Liver (tissue), 9 donors: ENCODE data around the gene ERMP1. TPM values are rescaled to one million over a fixed set of nuclear protein-coding genes. Genes with fewer than 3 reads are reported as not detected.

Experiments
- DNase-seq: peaks from one replicate; pipeline ENCODE4 v3.0.0-alpha.2; 2017; ENCODE audit warnings: low spot score
- H3K27ac ChIP-seq, 2 donors: one replicate each; pipeline ENCODE4 v1.7.0; 2013; ENCODE audit warnings: inconsistent platforms in 2 of 2, low read length in 2 of 2, control low read depth in 1 of 2, low read depth in 1 of 2, mild to moderate bottlenecking in 1 of 2
- H3K27me3 ChIP-seq, 4 donors: one replicate each; pipeline versions ENCODE4 v1.6.1 to v1.7.0; 2013; ENCODE audit warnings: low read length in 3 of 4, inconsistent platforms in 1 of 4, mild to moderate bottlenecking in 1 of 4, moderate library complexity in 1 of 4; ENCODE audit not compliant: control insufficient read depth in 4 of 4, insufficient read depth in 4 of 4
- H3K36me3 ChIP-seq, 4 donors: one replicate each; pipeline versions ENCODE4 v1.6.1 to v1.7.0; 2013; ENCODE audit warnings: low read length in 3 of 4, mild to moderate bottlenecking in 3 of 4, low read depth in 1 of 4, moderate library complexity in 1 of 4; ENCODE audit not compliant: control insufficient read depth in 4 of 4, insufficient read depth in 3 of 4
- H3K4me1 ChIP-seq, 4 donors: one replicate each; pipeline versions ENCODE4 v1.6.1 to v1.7.0; 2013; ENCODE audit warnings: low read length in 3 of 4, mild to moderate bottlenecking in 3 of 4, moderate library complexity in 1 of 4; ENCODE audit not compliant: control insufficient read depth in 4 of 4, insufficient read depth in 4 of 4
- H3K4me3 ChIP-seq, 3 donors: one replicate each; pipeline versions ENCODE4 v1.6.1 to v1.7.0; 2013; ENCODE audit warnings: low read length in 3 of 3, control low read depth in 1 of 3, low read depth in 1 of 3, mild to moderate bottlenecking in 1 of 3
- H3K9ac ChIP-seq, 2 donors: one replicate each; pipeline ENCODE4 v1.7.0; 2013; ENCODE audit warnings: low read length in 2 of 2, mild to moderate bottlenecking in 2 of 2, moderate library complexity in 2 of 2, control low read depth in 1 of 2, low read depth in 1 of 2
- H3K9me3 ChIP-seq, 4 donors: one replicate each; pipeline versions ENCODE4 v1.6.1 to v1.7.0; 2013; ENCODE audit warnings: low read length in 3 of 4; ENCODE audit not compliant: control insufficient read depth in 4 of 4
- ATF3 ChIP-seq: IDR thresholded peaks from 2 replicates; pipeline ENCODE4 v1.6.1; 2016; ENCODE audit warnings: antibody characterized with exemption
- CTCF ChIP-seq: fragments of 150-350 bp; IDR thresholded peaks from 2 replicates; pipeline ENCODE4 v1.5.1; 2017; ENCODE audit warnings: improper control_type of control experiment, low read depth, low read length; ENCODE audit not compliant: missing input control
- EGR1 ChIP-seq, 2 donors: IDR thresholded peaks; 2 replicates each; pipeline ENCODE4 v1.6.1; 2016 to 2018; ENCODE audit warnings: antibody characterized with exemption in 2 of 2, low read depth in 2 of 2
- FOXA1 ChIP-seq: IDR thresholded peaks from 2 replicates; pipeline ENCODE4 v1.6.1; 2016; ENCODE audit warnings: antibody characterized with exemption
- FOXA2 ChIP-seq: IDR thresholded peaks from 2 replicates; pipeline ENCODE4 v1.6.1; 2016; ENCODE audit warnings: antibody characterized with exemption
- GABPA ChIP-seq, 2 donors: IDR thresholded peaks in 1 of 2; conservative IDR thresholded peaks in 1 of 2; 2 replicates each; pipeline ENCODE4 v1.6.1; 2016; ENCODE audit warnings: antibody characterized with exemption in 2 of 2, mild to moderate bottlenecking in 1 of 2, moderate library complexity in 1 of 2
- HNF4G ChIP-seq: IDR thresholded peaks from 2 replicates; pipeline ENCODE4 v1.6.1; 2016; ENCODE audit warnings: antibody characterized with exemption
- JUND ChIP-seq, 2 donors: IDR thresholded peaks; 2 replicates each; pipeline ENCODE4 v1.6.1; 2016; ENCODE audit warnings: antibody characterized with exemption in 2 of 2
- MAX ChIP-seq: IDR thresholded peaks from 2 replicates; pipeline ENCODE4 v1.6.1; 2016; ENCODE audit warnings: antibody characterized with exemption
- NR2F2 ChIP-seq: IDR thresholded peaks from 2 replicates; pipeline ENCODE4 v1.6.1; 2016; ENCODE audit warnings: antibody characterized with exemption
- RAD21 ChIP-seq, 2 donors: IDR thresholded peaks; 2 replicates each; pipeline ENCODE4 v1.6.1; 2016; ENCODE audit warnings: antibody characterized with exemption in 2 of 2, mild to moderate bottlenecking in 2 of 2
- REST ChIP-seq: IDR thresholded peaks from 2 replicates; pipeline ENCODE4 v1.6.1; 2016; ENCODE audit warnings: antibody characterized with exemption, mild to moderate bottlenecking
- RXRA ChIP-seq, 2 donors: IDR thresholded peaks; 2 replicates each; pipeline ENCODE4 v1.6.1; 2017 to 2018; ENCODE audit warnings: antibody characterized with exemption in 2 of 2, mild to moderate bottlenecking in 1 of 2
- TAF1 ChIP-seq: conservative IDR thresholded peaks from 2 replicates; pipeline ENCODE4 v1.6.1; 2016; ENCODE audit warnings: antibody characterized with exemption, mild to moderate bottlenecking
- ZBTB33 ChIP-seq: IDR thresholded peaks from 2 replicates; pipeline ENCODE4 v1.6.1; 2016; ENCODE audit warnings: antibody characterized with exemption
- WGBS: extraction: QIAGEN DNeasy Blood & Tissue Kit; methylation state at CpG from one replicate; pipeline ENCODE4 v1.1.7; 2013; 5-methylcytosine and 5-hydroxymethylcytosine counted together
- polyA plus RNA-seq, 2 donors: library from polyadenylated mRNA; stranded (reverse) in 1 of 2; unstranded in 1 of 2; fragments of 200-250 nt in 1 of 2; fragments of >200 nt in 1 of 2; fragmentation: Nextera tagmentation in 1 of 2; extraction: Ambion mirVana in 1 of 2; gene quantifications; one replicate each; pipeline versions ENCODE4 v1.2.1 to v1.2.3, GENCODE V29; 2013 to 2015
- total RNA-seq, 2 donors: library from RNA; depleted of rRNA; stranded (reverse); fragments of >200 nt; gene quantifications; one replicate each; pipeline ENCODE4 v1.2.3, GENCODE V29; 2014
- donor health status: healthy.
- donor health status: healthy.
- donor health status: healthy.
- donor health status: healthy.
- donor health status: healthy.

Gene ERMP1
- total and polyA plus RNA-seq, 4 donors, result 2.7 to 19.5 (median 9.6) TPM

- H3K4me1 ChIP-seq, result no peaks in the 10 kb centered on the region
- WGBS, result 96% methylated on average over 6 of the region's 6 CpGs
- H3K4me3 ChIP-seq, result no peak overlapping the region
- no peak for DNase-seq
- no peaks in the 10 kb centered on the region for H3K9me3 ChIP-seq
- TF ChIP-seq ATF3 (no peak), RAD21 (IDR thresholded peaks at IDR 0.05) (no peak), ZBTB33 (no peak), HNF4G (no peak), JUND (IDR thresholded peaks at IDR 0.05) (no peak), REST (no peak), GABPA (IDR thresholded peaks at IDR 0.05 in 1 of 2, conservative IDR thresholded peaks at IDR 0.05 in 1 of 2) (no peak), TAF1 (no peak), FOXA1 (no peak), CTCF (no peak), RXRA (IDR thresholded peaks at IDR 0.05) (no peak), FOXA2 (no peak), EGR1 (IDR thresholded peaks at IDR 0.05; ENCODE audit: low read depth in 2 of 2) (no peak), NR2F2 (no peak), MAX (no peak)
- no peak overlapping the region for H3K27ac ChIP-seq
- H3K36me3 ChIP-seq, result peaks cover 0 to 17% (median 8%) of the 10 kb centered on the region in 4 donors
- no peak overlapping the region for H3K9ac ChIP-seq
- H3K27me3 ChIP-seq, result no peaks in the 10 kb centered on the region
Measured at GRCh38 chr9:5819174-5819573, 13.7 kb downstream of the ERMP1 start.
